Measurements from ENCODE around the gene PCDH1.

PCDH1 gene

DNA sequence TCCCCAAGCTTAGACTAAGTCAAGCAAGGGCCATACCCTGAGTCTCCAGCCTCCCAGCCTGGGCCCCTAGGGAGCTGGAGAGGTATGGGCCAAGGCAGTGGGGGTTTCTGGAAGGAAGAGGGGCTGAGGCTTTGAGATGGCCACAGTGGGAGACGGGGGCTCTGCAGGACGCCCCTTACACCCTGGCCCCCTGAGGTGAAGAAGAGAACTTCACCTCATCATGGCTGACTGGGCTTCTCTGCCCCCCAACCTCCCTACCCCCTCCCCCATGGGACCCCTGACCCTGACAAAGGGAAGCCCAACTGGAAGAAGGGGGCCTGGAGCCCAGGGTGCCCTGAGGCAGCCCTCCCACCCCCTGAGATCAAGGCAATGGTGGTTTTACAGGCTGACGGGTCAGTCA lies 25.8 kb downstream of the PCDH1 start:
- DNase-seq: no peak

DNA sequence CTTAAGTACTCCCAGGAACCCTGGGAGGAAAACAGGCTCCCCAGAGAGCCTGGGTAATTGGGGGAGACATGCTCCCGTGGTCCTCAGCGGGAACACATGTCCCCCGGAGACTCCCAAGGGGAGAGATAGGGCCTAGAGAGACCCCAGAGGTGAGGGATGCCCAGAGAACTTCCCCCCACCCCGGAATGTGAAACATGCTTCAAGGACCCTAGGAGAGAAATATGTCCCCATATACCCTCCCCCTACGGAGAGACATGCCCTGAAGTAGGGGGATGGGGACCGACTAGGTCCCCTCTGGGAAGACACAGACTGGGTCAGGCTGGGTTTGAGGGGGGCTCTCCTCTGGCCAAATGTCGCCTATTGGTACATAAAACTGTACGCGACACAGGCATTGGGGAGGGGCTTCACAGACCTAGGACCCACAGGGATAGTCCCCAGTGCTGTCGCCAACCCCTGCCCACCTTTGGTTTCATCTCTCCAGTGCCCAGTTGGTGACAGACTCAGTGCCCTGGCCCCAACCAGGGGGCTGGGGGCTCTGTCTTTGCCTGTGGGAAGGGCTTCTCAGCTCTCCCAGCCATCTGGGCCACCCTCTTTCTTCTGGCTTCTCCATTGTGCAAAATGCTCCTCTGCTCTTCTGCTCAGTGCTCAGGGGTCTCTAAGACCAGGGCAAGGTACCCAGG lies 26.9 kb downstream of the PCDH1 start:
- no peak for DNase-seq

DNA sequence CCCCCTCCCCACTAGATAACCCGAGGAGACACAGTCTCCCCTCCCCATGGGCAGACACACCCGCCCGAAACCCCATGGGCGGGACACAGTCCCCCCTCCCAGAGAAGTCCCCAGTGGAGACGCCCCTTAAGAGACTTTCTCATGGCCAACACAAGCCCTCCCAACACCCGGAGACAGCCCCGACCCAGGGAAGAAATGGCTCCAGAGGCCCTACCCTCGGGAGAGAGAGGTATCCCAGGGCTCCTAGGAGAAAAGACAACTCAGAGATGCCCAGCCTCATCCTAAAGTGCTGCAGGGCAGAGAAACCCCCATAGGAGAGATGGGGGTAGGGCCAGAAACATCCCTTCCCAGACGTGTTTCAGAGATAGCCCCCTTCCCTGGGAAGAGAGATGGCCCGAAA lies 27.4 kb downstream of the PCDH1 start:
- no peak for DNase-seq

DNA sequence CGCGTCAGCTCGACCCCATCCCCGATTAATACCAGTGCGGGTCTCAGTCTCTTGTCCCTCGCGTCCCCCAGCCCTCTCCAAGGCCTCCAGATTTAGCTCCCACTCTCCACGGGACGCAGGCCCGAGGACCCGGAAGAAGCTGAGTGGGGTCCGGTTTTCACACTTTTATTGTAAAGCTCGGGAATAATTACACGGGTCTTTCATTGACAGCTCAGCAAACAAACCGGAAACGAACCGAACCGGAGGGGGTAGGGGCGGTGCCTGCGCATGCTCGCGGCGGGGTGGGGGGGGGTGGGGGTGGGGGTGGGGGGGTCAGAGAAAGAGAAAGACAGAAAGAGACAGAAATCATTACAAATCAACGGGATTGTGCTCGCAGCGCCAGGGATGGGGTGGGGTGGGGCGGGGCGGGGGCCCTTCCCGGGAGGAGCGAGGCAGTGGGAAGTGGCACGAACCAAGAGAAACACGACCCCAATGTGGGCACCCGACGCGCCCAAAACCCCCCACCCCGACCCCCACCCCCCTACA lies 27.9 kb downstream of the PCDH1 start:
- DNase-seq: peak; percentile 42

DNA sequence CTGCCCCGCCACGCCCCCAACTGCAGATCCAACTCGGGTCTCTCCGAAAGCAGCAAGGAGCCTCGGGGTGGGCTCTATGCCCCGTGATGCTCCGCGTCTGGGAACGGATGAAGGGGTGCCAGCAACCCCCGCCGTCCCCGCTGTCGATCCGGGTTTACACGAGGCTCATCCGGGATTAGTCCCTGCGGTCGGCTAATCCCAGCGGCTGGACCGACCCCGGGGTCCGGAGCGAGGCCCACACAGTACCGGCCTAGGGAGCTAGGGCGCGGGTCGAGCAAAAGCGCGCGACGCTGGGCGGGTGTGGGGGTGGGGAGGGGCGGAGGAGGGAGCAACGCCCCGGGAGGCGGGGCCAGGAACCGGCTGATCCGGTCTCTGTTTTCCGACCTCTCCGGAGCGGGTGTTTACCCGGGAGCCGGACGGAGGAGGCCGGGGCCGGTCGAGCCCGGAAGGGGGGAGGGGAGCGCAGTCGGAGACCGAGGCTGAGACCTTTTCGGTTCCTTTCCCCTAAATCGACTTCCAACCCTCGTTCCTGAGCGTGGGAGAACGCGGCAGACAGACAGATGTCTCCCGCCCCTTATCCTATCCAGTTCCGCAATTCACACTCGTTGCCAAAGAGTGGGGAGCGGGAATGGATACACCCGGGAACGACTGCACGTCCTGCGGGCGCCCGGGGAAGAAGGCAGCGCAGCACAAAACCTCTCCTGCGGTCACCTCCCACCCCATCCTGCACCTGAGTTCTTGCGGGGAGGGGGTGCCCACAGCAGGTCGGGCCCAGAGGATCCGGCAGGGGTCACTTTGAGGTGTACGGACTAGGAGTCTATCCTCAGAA lies 28.6 kb downstream of the PCDH1 start:
- DNase-seq: peak; percentile 70

DNA sequence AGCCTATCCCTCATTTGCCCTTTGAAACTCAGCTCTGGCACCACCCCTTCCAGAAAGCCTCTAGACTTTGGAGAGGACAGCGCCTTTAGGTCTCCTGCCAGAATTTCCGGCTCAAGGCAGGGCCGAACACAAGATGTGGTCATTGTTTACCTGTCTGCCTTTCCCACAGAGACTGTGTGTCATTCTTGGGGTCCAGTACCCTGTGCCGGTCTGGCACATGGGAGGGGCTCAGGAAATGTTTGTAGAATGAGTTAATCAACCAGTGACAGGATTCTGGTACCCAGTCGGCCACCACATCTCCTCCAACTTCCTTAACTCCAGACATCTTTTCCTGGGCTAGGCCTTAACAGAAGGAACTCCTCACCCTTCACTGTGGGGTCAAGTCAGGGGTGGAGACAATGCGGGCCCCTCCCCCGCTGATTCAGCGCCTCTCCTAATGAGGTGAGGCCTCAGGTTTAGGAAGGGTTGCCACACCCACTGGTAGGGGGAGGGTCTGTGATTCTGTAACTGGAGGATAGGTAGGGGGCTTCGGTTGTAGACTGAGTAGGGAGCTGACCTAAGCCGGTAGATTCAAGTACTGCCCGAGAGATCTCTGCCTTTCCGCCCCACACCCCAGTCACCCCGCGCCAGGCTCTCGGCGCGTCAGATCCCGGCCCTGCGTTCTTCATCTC lies 29.3 kb downstream of the PCDH1 start:
- no peak for DNase-seq

DNA sequence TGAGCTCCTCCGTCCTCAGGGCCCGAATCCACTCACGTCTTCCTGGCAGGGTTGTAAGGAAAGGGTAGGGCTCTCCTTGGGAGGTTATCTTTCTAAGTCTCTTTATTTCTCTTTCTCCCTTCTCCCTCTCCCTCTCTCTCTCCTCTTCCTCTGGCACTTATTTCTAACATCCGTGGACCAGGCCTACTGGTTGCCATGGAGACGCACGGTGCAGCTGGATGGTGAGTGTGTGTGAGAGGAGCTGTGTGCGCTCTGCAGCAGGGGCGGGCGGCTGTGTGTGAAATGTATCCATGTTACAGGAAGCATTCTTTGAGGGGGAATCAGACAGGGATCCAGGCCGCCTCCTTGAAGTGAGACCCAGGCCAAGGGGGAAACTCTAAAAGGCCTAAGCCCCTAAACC lies 32.2 kb downstream of the PCDH1 start:
- no peak for DNase-seq

DNA sequence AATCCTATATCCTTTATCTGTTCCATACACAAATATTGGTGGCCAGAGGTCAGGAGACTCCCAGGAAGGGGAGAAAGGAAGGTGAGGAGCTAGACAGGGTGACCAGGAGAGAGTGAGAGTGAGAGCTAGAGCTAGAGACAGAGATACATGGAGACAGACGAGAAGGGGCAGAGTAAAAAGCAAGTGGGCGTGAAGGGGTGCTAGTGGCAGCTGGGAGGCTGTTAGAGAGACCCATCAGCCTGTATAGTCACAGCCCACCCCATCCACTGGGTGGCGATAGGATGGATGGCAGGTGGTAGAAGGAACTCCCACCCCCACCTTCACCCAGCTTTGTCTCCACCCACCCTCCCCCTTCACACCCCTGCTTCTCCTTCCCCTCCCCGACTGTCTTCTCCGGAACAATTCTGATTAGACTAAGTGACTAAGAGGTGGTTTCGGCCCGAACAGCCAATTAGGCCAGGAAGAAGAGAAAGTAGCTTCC lies 32.8 kb downstream of the PCDH1 start:
- DNase-seq: no peak

DNA sequence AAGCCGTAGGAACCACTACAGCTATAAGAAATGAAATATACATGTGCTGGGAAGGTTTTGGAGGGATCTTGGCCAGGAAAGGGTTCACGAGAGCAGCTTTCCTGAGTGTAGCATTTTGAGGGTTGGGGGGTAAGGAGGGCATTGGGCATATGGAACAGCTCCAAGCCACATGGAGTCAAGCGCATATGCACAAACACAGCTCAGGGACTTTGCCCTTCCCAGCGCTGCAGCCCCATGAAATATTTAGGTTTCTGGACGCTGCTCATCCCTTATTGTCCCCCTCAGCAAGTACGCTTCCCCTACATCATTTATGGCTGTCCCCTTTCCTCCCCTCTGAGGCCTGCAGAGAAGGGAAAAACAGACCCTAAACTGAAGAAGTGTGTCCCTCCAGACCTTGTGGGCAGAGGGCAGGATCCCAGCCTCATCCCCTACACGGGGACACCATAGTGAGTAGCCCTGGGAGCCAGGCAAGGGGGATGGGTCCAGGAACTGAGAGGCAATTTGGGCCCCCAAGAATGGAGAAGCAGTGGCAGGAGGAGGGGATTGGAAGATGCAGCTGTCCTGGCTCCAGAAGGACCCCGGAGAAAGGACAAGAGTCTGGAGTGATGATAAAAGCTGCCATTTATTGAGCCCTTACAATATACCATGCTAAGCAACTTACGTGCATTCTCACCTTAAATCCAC lies 33.7 kb downstream of the PCDH1 start:
- DNase-seq: no peak

DNA sequence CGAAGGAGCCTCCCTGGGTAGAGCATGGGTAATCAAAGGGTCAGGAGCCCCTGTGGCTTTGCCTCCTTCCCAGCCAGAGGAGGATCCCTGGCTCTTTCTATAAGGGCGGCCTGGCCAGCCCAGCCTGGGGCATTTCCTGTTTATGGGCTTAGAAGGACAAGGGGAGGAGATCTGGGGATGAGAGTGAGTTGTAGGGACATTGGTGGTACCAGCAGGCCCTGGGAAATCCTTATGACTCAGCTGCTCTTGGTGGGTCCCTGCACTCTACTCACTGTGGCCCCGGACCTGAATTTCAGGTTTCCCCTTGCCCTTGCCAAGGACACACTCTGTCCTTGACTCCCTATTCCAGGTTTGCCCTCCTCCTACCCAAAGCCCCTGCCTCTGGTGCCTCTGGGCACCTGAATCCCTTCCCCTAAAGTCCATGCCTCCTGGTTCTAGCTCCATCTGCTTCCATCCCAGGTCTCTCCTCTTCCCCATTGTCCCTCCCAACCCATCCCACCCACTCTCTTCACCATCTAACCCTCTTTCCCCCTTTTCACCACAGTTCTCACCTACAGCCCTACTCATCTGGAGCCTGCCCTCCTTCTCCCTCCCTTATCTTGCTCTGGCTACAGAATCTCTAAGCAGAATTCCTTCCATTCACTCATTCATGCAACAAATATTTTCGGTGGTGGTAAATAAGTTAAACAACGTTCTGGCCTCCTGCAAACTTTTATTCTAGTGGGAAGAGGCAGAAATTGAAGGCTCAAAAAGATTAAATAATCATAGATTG lies 34.9 kb downstream of the PCDH1 start:
- DNase-seq: no peak

DNA sequence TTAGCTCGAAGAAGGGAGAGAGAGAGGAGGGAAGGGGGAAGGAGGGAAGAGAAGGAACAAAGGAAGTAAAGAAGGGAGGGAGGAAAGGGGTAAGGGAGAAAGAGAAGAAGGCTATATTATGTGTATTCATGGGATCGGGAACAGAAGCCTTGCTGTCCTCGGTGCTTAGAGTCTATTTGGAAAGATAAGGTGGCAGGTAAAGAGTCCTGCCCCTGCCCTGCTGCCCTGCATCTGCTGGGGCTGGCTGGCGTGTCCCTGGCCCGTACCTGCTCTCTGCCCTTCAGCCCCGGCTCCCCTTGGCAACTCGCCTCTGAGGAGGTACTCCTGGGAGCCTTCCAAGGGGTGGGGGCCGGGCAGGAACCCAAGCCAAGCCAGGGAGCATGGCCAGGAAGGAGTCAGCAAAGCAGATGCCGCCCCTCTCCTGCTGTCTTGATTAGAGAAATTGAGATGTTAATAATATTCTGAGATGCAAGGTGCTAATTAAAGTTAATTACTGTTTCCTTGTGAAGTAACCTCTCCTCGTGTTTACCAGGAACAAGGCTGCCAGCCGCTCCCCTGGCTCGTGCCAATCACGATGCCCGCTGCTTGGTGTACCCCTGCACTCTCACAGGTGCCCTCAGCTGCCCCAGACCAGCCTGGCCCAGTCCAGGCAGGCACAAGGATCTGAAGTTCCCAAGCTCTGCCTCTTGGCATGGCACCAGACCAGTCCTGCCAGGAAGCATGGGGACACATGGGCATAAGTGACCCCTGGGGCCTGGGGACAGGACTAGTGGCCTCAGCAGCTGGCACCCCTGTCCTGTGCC lies 36.6 kb downstream of the PCDH1 start:
- DNase-seq: no peak

DNA sequence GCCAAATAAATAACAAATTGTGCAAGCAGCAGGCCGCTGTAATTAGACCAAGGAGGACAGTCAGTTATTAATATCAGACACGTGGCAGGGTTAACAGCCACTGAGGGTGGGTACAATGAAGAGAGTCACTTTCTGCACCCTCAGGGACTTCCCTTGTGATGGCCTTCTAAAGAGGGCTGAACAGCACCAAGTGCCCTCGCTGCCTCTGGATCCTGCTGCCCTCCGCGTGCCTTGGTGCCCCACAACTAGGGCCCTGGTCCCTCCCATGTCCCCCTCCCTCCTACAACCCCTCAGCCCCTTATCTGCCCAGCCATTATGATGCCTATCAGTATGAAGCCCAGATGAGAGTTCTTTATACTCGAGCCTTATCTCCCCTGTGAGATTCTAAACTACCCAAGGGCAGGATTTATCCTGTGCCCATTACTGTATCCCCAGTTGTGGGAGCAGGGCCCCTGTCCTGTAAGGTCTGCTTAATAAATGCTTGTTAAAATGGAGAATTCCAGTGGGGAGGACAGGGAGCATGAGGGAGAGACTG lies 37.3 kb downstream of the PCDH1 start:
- no peak for DNase-seq

DNA sequence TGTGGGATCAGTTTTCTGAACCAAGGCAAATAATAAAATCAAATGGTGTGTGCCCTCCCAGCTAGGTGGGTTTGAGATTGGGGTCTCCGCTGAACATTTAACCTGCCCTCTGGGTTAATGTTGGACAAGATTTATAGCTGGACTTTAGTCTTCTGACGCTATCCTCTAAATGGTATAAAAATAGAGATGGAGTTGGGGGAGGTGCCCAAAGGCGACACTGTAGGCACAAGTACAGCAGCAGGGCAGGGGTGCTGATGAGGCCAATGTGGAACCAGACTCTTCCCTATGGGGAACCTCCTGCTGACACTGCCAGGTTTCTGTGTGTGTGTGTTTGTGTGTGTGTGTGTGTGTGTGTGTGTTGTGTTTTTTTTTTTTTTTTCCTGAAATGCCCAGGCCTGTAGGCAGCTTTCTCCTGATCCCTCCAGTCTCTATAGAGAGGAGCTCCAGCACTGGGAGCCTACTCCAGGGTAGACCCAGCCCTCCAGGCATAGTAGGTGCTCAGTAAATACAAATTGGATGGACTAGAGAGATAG lies 37.9 kb downstream of the PCDH1 start:
- DNase-seq: no peak

DNA sequence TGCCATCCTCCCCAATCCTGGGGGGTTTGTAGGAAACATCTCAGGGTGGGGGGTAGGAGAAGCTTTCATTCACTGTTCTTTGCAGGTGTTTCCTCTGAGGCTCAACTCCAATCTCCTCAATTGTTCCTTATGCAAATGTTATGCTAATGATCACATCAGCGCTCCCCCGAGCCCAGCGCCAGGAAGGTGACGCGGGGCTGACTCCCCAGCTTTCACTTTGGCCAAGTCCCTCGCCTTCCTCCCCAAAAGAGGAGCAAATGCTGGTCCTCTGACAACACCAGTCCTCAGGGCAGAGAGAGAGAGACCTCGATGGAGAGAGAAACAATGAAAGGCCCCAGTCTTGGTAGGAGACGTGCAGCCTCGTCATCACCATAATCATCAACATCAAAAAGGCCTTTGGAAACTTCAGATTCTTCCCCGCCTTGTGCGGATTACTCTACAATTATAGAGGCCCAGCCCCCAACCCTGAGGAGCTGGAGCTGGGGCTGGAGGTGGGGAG lies 39.1 kb downstream of the PCDH1 start:
- no peak for DNase-seq

DNA sequence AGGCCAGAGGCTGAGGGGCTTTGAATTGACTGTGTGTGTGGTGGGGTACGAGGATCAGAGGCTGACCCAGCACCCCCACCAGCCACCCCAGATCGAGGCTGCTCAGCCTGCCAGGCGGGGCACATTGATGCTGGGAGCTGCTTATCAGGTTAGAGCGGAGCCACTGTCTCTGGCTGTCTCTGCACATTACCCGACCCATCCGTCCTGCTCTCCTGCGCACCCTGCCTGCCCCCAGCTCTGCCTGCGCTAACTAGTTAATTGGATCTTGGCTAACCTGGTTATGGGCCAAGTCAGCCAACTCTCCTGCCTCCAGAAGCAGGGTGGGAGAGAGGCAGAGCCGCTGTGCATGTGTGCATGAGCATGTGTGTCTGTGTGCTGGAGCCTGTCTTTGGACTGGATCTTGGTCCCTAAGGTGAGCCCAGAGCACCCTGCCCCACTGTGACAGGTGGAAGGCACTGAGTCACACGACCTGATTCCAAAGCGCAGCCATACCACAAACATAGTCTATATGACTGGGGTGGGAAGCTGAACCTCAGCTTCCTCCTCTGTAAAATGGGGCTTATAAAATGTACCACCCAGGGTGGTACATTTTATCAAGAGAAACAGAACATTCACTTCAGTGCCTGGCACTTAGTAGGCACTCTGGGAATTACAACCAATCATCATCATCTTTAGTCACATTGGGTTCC lies 39.7 kb downstream of the PCDH1 start:
- no peak for DNase-seq

DNA sequence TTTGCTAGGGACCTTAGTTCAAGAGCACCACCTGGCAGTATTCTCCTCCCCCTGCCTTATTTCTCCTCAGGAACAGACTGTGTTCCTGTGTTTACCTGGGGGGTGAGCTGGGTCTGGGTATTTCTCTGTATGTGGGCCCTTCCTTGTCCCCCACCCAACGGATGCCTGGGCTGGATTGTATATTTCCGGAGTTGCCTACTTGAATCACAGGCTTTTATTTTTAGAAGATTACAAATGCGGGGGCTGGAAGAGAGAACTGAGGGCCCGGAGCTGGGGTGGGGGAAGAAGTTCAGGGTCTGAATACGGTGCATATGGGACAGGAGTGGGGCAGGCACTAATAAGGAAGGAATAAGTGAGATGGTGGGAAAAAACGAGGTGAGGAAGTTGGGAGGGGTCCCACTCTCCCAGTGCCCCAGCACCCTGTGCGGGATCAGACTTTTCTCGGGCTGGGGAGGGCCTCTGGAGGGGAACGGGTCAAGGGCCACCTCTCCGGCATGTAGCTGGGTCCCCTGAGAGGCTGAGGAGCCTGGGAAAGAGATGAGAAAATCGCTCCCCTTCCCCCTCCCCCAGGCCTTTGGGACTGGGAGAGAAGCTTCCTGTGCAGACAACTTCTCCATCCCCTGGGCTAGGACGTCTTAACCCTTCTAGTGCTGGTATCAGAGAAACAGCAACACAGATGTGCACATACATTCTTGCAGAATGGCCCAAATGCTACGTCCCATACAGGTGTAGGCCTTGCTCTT lies 42.1 kb downstream of the PCDH1 start:
- no peak for DNase-seq

DNA sequence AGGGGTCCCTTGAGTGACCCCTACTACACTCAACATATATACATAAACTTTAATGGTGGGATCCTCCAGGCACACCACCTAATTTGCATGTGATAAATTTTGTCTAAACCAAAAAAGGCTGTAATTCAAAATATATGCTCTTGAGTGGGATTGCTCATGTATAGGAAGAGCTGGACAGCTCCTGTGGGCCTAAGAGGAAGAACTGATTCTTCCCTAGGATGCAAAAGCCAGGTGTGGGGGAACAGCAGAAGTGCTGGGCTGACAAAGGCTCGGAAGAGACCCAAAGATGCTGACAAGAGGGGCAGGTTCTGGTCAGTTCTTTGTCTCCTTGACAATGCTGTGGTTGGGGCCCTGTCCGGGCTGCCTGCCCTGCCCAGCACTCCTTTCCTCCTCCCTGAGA lies 43.9 kb downstream of the PCDH1 start:
- no peak for DNase-seq

DNA sequence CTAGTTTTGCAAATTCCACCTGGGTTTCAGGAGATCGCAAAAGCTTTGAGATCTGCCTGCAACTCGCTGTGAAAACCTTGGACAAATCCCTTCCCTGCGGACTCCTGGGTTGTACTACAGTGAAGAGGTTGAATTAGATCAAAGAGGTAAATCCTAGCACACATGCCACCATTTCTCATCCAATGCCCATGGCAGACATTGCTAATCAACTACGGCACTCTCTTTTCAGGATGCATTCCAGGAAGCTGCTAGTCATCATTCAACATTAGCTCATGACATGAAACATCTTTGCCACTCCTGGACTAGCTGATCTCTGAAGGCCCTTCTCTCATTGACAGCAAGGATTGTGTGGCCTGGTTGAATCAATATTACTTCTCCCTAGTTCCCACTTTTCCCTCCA lies 46.1 kb downstream of the PCDH1 start:
- no peak for DNase-seq

DNA sequence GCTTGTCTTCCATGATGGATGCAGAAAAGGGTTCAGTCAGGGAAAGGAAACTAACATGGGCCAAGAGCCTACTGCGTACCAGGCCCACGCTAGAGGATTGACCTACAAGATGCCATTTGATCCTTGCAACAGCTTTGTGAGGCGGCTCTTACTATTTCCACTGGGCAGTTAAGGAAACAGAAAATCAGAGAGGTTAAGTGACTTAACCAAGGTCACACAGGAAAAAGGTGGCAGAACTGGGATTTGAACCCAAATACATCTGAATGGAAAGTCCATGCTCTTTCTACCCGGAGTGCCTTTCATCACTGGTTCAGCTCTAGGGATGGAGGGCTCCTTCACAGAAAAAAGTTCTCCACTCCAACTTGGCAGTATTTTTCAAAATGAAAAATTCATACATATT lies 50.0 kb downstream of the PCDH1 start:
- no peak for DNase-seq

Data from activated naive CD4-positive, alpha-beta T cell treated with Interleukin-2 at 50 U/mL for 16 hours (primary cell).